HUES48 (cell line): ENCODE results near the gene SWT1.
"Not testable (repeated sequence)": the region's sequence is repeated elsewhere in the genome, so short reads cannot be mapped to it uniquely, and the experiment has no call there.

Source experiments
- H3K27ac ChIP-seq: one replicate; pipeline ENCODE4 v1.7.0; 2013; ENCODE audit warnings: low read depth, low read length, inconsistent platforms
- H3K27me3 ChIP-seq: 2 replicates; pipeline ENCODE4 v1.6.1; 2013; ENCODE audit warnings: mild to moderate bottlenecking, low read length; ENCODE audit not compliant: control insufficient read depth, insufficient read depth
- H3K36me3 ChIP-seq: 2 replicates; pipeline ENCODE4 v1.6.1; 2013; ENCODE audit warnings: low read length; ENCODE audit not compliant: control insufficient read depth, insufficient read depth
- H3K4me1 ChIP-seq: 2 replicates; pipeline ENCODE4 v1.6.1; 2013; ENCODE audit warnings: mild to moderate bottlenecking, low read length; ENCODE audit not compliant: control insufficient read depth, insufficient read depth
- H3K4me3 ChIP-seq: 2 replicates; pipeline ENCODE4 v1.5.1; 2013; ENCODE audit warnings: mild to moderate bottlenecking, low read depth, low read length
- H3K9ac ChIP-seq: 2 replicates; pipeline ENCODE4 v1.6.1; 2013; ENCODE audit warnings: mild to moderate bottlenecking, low read depth, low read length, moderate library complexity
- H3K9me3 ChIP-seq: 2 replicates; pipeline ENCODE4 v1.6.1; 2013; ENCODE audit warnings: low read length; ENCODE audit not compliant: control insufficient read depth, insufficient read depth

SWT1 gene

DNA sequence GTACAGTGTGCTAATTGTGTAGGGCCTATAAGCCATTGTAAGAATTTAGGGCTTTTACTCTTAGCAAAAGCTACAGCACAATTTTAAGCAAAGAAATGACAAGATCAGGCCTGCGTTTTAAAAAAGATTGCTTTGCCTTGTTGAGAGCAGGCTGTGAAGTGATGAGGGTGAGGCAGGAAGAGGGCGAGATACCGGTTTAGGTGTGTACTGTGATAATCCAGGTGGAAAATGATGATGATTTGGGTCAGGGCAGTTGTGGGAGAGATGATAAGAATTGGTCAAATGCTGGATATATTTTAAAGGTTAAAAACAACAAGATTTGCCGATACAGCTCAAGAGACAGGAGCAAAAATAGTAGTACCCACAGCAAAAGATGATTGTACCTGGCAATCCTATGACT lies 72.0 kb downstream of the SWT1 start:
- Histone ChIP-seq H3K9me3 (no peaks in the 10 kb centered on the region), H3K9ac (no peak overlapping the region), H3K27me3 (no peaks in the 10 kb centered on the region), H3K4me3 (no peak overlapping the region), H3K27ac (no peak overlapping the region), H3K4me1 (0 out of 2 replicates have a peak, but pooled peaks cover 4% of the 10 kb centered on the region), H3K36me3 (no peaks in the 10 kb centered on the region)

DNA sequence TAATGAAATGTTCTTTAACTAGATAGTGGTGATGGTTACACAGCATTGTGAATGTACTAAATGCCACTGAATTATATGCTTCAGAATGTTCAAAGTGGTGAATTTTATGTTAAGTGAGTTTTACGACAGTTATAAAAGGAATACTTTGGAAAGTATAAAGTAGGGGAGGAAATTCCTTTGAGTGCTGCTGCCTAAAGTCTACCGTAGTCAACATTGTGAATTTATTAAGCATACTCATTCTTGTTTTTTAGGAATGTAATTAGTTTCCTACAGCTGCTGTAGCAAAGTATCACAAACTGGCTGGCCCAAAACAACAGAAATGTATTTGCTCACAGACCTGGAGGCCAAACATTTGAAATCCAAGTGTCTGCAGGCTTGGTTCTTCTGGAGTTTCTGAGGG lies 73.0 kb downstream of the SWT1 start:
- Histone ChIP-seq H3K9me3 (no peaks in the 10 kb centered on the region), H3K27me3 (no peaks in the 10 kb centered on the region), H3K4me3 (no peak overlapping the region), H3K36me3 (no peaks in the 10 kb centered on the region), H3K9ac (no peak overlapping the region), H3K27ac (no peak overlapping the region), H3K4me1 (0 out of 2 replicates have a peak, but pooled peaks cover 4% of the 10 kb centered on the region)

DNA sequence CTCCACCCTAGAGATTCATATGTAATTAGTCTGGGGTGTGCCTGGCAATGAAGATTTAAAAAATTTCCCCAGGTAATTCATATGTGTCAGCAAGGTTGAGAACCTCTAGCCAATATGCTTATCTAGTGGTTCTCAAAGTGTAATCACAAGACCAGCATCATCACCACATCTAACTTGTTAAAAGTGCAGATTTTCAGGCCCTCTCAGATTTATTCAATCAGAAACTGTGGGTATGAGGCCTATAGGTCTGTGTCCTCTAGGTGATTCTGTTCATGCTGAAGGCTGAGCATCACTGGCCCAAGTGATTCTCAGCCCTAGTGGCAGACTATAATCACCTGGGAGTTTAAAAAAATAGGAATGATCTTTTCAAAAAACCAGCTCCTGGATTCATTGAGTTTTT lies 75.9 kb downstream of the SWT1 start:
- Histone ChIP-seq H3K27ac (no peak overlapping the region), H3K36me3 (no peaks in the 10 kb centered on the region), H3K9ac (no peak overlapping the region), H3K27me3 (no peaks in the 10 kb centered on the region), H3K4me1 (0 out of 2 replicates have a peak, but pooled peaks cover 4% of the 10 kb centered on the region), H3K4me3 (no peak overlapping the region), H3K9me3 (no peaks in the 10 kb centered on the region)

DNA sequence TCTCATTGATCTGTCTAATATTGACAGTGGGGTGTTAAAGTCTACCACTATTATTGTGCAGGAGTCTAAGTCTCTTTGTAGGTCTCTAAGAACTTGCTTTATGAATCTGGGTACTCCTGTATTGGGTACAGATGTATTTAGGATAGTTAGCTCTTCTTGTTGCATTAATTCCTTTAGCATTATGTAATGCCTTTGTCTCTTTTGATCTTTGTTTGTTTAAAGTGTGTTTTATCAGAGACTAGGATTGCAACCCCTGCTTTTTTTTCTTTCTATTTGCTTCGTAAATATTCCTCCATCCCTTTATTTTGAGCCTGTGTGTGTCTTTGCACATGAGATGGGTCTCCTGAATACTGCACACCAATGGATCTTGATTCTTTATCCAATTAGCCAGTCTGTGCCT lies 77.2 kb downstream of the SWT1 start:
- not testable (repeated sequence) for H3K9ac ChIP-seq, H3K36me3 ChIP-seq, H3K27me3 ChIP-seq, H3K27ac ChIP-seq, H3K4me3 ChIP-seq, H3K4me1 ChIP-seq, H3K9me3 ChIP-seq

DNA sequence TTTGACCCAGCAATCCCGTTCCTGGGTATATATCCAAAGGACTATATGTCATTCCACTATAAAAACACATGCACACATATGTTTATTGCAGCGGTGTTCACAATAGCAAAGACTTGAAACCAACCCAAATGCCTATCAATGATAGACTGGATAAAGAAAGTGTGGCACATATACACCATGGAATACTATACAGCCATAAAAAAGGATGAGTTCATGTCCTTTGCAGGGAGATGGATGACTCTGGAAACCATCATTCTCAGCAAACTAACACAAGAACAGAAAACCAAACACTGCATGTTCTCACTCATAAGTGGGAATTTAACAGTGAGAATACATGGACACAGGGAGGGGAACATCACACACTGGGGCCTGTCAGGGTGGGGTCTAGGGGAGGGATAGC lies 80.2 kb downstream of the SWT1 start:
- not testable (repeated sequence) for H3K9me3 ChIP-seq, H3K27ac ChIP-seq, H3K4me3 ChIP-seq, H3K9ac ChIP-seq, H3K36me3 ChIP-seq, H3K4me1 ChIP-seq, H3K27me3 ChIP-seq

DNA sequence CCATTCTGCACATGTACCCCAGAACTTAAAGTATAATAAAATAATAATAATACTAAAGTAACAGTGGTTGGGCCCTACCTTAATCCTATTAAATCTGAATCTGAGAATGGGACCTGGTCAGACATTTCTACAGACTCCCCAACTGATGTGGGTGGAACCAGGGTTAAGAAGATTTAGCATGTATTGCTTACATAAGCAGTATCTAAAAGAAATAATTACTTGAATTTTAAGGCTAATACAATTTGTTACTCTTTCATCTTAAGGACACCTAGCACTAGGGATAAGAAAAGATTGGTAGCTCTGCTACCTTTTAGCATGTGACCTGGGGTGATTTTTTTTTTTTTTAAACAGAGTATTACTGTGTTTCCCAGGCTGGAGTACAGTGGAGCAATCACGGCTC lies 80.7 kb downstream of the SWT1 start:
- no peak overlapping the region for H3K9ac ChIP-seq
- H3K4me3 ChIP-seq = no peak overlapping the region
- H3K27ac ChIP-seq = no peak overlapping the region
- H3K4me1 ChIP-seq = no peaks in the 10 kb centered on the region
- H3K27me3 ChIP-seq = no peaks in the 10 kb centered on the region
- H3K36me3 ChIP-seq = no peaks in the 10 kb centered on the region
- H3K9me3 ChIP-seq = no peaks in the 10 kb centered on the region

DNA sequence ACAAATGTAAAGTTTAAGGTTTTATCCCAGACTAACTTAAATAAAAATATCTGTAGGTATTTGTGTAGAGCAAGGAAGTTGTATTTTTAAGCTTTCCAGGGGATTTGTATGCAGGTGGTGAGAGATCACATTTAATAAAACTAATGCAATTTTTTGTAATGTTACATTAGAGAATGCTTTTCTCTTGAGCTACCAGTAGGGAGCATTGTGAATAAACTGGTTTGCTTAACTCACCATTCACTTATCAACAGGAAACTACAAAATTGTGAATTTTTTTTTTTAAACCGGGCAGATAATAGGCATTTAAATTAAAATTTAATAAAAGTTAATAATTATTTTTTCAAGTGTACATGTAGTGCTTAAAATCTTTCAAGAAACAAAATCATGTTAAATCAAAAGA lies 81.5 kb downstream of the SWT1 start:
- Histone ChIP-seq H3K4me1 (no peaks in the 10 kb centered on the region), H3K36me3 (no peaks in the 10 kb centered on the region)

DNA sequence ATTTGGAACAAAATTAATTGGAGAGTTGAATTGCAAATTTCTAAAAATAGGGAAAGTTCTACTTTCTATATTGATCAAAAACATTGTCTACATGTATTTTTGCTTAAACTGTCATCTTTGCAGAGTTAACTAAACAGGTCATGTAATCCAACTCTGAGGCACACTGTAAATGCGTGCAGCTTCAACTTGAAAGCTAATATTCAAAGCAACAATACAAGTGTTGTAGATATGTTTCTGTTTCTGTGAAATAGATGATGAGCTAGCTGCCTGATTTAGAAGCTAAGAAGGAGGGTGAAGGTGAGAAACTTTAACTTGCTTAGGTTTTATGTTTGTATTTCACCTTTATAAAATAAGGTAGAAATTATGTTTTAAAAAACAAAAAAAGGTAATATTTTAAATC lies 82.9 kb downstream of the SWT1 start:
- H3K36me3 ChIP-seq = no peaks in the 10 kb centered on the region
- no peaks in the 10 kb centered on the region for H3K9me3 ChIP-seq
- H3K27ac ChIP-seq = no peak overlapping the region
- no peak overlapping the region for H3K9ac ChIP-seq
- no peaks in the 10 kb centered on the region for H3K4me1 ChIP-seq
- H3K4me3 ChIP-seq = no peak overlapping the region
- no peaks in the 10 kb centered on the region for H3K27me3 ChIP-seq

More for the DNA sequence above, 81.5 kb downstream of the SWT1 start:
- no peaks in the 10 kb centered on the region for H3K9me3 ChIP-seq
- no peak overlapping the region for H3K9ac ChIP-seq
- no peak overlapping the region for H3K27ac ChIP-seq
- no peaks in the 10 kb centered on the region for H3K27me3 ChIP-seq
- no peak overlapping the region for H3K4me3 ChIP-seq

DNA sequence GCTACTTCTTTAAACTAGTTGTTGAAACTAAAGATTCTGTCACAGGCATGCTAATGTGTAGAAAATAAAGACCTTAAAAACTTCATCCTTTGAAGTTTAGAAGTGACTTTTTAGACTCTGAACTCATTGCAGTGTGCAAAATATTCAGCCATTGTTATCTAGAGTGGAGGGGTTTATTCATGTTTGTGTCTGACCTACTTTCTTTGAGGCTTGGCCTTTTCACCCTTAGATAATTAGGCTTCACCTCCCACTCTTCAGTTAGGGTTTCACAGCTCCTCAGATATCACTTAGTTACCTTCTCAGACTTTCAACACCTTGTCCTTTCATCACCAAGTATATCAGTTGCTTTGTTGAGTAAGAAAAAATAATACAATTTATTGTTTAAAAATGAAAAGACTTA lies 84.2 kb downstream of the SWT1 start:
- Histone ChIP-seq H3K36me3 (no peaks in the 10 kb centered on the region), H3K9ac (no peak overlapping the region), H3K4me1 (no peaks in the 10 kb centered on the region), H3K27me3 (no peaks in the 10 kb centered on the region), H3K9me3 (no peaks in the 10 kb centered on the region), H3K27ac (no peak overlapping the region), H3K4me3 (no peak overlapping the region)

DNA sequence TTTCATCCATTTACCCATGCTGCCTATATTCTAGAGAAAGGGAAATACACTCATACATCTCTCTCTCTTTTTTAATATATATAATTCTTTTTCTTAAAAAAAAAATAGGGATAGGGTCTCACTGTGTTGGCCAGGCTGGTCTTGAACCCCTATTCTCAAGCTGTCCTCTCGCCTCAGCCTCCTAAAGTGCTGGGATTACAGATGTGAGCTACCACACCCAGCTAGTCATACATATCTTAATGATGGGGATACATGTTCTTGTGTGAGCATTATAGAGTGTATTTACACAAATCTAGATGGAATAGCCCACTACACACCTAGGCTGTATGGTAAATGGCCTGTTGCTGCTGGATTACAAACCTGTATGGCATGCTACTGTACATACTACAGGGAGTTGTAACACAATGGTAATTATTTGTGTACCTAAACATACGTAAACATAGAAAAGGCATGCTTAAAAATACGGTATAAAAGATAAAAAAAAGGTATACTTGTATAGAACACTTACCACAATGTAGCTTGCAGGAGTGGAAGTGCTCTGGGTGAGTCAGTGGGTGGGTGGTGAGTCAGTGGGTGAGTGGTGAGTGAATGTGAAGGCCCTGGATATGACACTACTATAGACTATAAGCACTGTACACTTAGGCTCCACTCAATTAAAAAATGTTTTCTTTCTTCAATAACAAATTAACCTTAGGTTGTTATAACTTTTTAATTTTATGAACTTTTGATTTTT lies 87.2 kb downstream of the SWT1 start:
- peaks cover under 1% of the 10 kb centered on the region; the same call in 1 of the 2 replicates for H3K4me1 ChIP-seq

DNA sequence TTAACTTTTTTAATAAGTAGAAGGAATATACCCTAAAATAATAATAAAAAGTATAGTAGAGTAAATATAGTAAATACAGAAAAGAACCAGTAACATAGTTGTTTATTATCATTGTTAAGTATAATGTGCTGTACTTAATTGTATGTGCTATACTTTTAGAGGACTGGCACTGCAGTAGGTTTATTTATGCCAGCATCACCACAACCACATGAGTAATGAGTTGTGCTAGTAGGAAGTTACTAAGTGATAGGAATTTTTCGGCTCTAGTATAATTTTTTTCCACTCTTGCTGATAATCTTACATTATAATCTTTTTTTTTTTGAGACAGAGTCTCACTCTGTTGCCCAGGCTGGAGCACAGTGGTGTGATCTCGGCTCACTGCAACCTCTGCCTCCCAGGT lies 88.5 kb downstream of the SWT1 start:
- Histone ChIP-seq H3K9ac (no peak overlapping the region), H3K27ac (no peak overlapping the region), H3K27me3 (no peaks in the 10 kb centered on the region), H3K4me1 (peaks cover 13% of the 10 kb centered on the region), H3K36me3 (no peaks in the 10 kb centered on the region), H3K4me3 (no peak overlapping the region), H3K9me3 (no peaks in the 10 kb centered on the region)

More for the DNA sequence above, 87.2 kb downstream of the SWT1 start:
- no peak overlapping the region for H3K4me3 ChIP-seq
- H3K27me3 ChIP-seq = no peaks in the 10 kb centered on the region
- H3K9ac ChIP-seq = no peak overlapping the region
- no peak overlapping the region for H3K27ac ChIP-seq
- no peaks in the 10 kb centered on the region for H3K9me3 ChIP-seq
- no peaks in the 10 kb centered on the region for H3K36me3 ChIP-seq
